ENCODE results near the gene CDH2. TPM values are rescaled to one million over a fixed set of nuclear protein-coding genes. Genes with fewer than 3 reads are reported as not detected.

CDH2 gene
- total and polyA plus RNA-seq, 9 donors, result 3.3 to 10.0 (median 6.1) TPM

- no peaks in the 10 kb centered on the region for H3K36me3 ChIP-seq (ENCODE audit: control insufficient read depth, insufficient read depth, low read length)
- H3K27me3 ChIP-seq (ENCODE audit: control insufficient read depth, insufficient read depth, low read length), result no peaks in the 10 kb centered on the region
- no peak for DNase-seq
- no peaks in the 10 kb centered on the region for H3K4me1 ChIP-seq (ENCODE audit: control insufficient read depth, insufficient read depth, low read length)
- WGBS (ENCODE audit: insufficient coverage), result no CpG with 5 or more reads among the region's 3 CpGs
- no peak overlapping the region for H3K27ac ChIP-seq (ENCODE audit: low read length)
- no peak overlapping the region for H3K4me3 ChIP-seq (ENCODE audit: low read length)
- H3K9me3 ChIP-seq (replicated peaks; ENCODE audit: control insufficient read depth, low read depth, low read length), result no peaks in the 10 kb centered on the region
These were observed 48.3 kb downstream of the CDH2 start for GRCh38 chr18:28128659-28128980.

DNA sequence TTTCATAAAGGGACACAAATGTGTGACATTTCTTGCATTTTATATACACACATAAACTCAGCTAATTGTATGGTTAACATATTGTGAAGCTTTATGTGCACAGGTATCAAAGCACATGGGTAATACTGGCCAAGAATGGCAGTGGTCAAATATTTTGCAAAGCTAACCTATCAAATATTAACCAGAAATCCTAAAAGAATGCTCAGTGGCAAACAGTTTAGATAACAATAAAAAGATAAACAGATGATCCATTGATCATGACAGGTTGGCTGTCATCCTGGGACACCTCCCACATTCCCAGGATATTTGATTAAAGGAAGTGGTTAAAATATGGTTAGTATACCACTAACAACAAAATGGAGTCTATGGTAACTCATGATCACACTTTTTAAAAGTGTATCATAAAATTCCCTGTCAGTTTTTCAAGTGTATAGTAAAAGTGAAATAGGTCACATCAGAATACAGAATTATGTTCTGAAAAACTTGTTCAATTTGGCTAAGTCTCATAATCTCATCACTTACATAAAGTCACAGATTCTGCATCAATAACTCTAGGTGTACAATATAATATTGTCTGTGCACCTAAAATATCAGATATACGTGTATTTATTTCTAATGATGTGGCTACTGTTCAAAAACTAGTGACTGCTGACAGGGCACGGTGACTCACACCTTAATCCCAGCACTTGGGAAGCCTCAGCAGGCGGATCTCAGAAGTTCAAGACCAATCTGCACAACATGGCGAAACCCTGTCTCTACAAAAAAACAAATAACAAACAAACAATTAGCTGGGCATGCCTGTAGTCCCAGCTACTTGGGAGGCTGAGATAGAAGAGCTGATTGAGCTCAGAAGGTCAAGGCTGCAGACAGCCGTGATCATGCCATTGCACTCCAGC, 48.9 kb downstream of the CDH2 start:
- 100% methylated on average over 1 of the region's 5 CpGs for WGBS (ENCODE audit: insufficient coverage)
- no peaks in the 10 kb centered on the region for H3K4me1 ChIP-seq (ENCODE audit: control insufficient read depth, insufficient read depth, low read length)
- no peaks in the 10 kb centered on the region for H3K36me3 ChIP-seq (ENCODE audit: control insufficient read depth, insufficient read depth, low read length)
- H3K9me3 ChIP-seq (replicated peaks; ENCODE audit: control insufficient read depth, low read depth, low read length), result no peaks in the 10 kb centered on the region
- H3K27me3 ChIP-seq (ENCODE audit: control insufficient read depth, insufficient read depth, low read length), result no peaks in the 10 kb centered on the region
- DNase-seq, result no peak
- H3K4me3 ChIP-seq (ENCODE audit: low read length), result no peak overlapping the region
- no peak overlapping the region for H3K27ac ChIP-seq (ENCODE audit: low read length)

- Histone ChIP-seq H3K27me3 (ENCODE audit: control insufficient read depth, insufficient read depth, low read length) (no peaks in the 10 kb centered on the region), H3K36me3 (ENCODE audit: control insufficient read depth, insufficient read depth, low read length) (no peaks in the 10 kb centered on the region), H3K27ac (ENCODE audit: low read length) (no peak overlapping the region), H3K4me1 (ENCODE audit: control insufficient read depth, insufficient read depth, low read length) (no peaks in the 10 kb centered on the region), H3K4me3 (ENCODE audit: low read length) (no peak overlapping the region), H3K9me3 (replicated peaks; ENCODE audit: control insufficient read depth, low read depth, low read length) (no peaks in the 10 kb centered on the region)
- WGBS (ENCODE audit: insufficient coverage), result no CpG with 5 or more reads among the region's 6 CpGs
- DNase-seq, result no peak
These were observed 49.7 kb downstream of the CDH2 start for GRCh38 chr18:28127228-28127627.

DNA sequence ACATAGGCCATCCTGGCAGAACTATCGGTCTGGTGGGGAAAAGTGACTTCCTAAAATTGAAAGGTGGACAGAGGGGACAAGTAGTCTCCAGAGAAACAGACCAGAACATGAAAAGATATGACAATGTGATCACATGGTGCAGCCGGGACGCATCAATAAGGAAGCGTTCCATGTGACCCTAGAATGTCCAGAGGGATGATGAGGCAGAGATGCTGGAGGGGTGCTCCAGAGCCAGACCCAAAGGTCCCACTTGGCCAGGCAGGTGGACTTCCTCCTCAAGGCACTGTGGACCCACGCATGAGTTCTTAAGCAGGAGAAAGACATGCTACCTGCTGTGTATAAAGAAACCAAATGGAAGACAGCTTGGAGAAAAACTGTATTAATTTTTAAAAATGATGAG, 50.2 kb downstream of the CDH2 start:
- WGBS (ENCODE audit: insufficient coverage), result 95% methylated on average over 5 of the region's 5 CpGs
- Histone ChIP-seq H3K27me3 (ENCODE audit: control insufficient read depth, insufficient read depth, low read length) (no peaks in the 10 kb centered on the region), H3K4me3 (ENCODE audit: low read length) (no peak overlapping the region), H3K4me1 (ENCODE audit: control insufficient read depth, insufficient read depth, low read length) (no peaks in the 10 kb centered on the region), H3K27ac (ENCODE audit: low read length) (no peak overlapping the region), H3K9me3 (replicated peaks; ENCODE audit: control insufficient read depth, low read depth, low read length) (no peaks in the 10 kb centered on the region), H3K36me3 (ENCODE audit: control insufficient read depth, insufficient read depth, low read length) (no peaks in the 10 kb centered on the region)
- DNase-seq, result no peak

DNA sequence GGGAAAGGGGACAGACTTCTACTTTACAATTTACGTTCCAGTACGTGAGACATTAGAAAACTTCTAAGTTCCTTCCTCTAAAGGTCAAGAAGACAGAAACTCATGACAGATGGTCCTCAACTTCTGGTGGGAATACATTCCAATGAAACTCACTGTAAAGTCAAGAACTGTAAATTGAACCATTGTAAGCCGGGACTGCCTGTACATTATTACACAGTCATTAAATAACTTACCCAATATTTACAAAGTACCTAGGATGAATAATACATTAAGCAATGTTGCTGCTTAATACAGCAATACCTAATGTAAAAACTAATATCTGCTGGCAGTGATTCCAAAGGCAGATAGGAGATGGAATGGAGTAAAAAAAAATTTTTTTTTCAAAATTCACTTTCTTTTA, 51.9 kb downstream of the CDH2 start:
- Histone ChIP-seq H3K4me3 (ENCODE audit: low read length) (no peak overlapping the region), H3K36me3 (ENCODE audit: control insufficient read depth, insufficient read depth, low read length) (no peaks in the 10 kb centered on the region), H3K9me3 (replicated peaks; ENCODE audit: control insufficient read depth, low read depth, low read length) (no peaks in the 10 kb centered on the region), H3K27ac (ENCODE audit: low read length) (no peak overlapping the region), H3K4me1 (ENCODE audit: control insufficient read depth, insufficient read depth, low read length) (no peaks in the 10 kb centered on the region), H3K27me3 (ENCODE audit: control insufficient read depth, insufficient read depth, low read length) (no peaks in the 10 kb centered on the region)
- no peak for DNase-seq
- WGBS (ENCODE audit: insufficient coverage), result no CpG with 5 or more reads among the region's 3 CpGs

DNA sequence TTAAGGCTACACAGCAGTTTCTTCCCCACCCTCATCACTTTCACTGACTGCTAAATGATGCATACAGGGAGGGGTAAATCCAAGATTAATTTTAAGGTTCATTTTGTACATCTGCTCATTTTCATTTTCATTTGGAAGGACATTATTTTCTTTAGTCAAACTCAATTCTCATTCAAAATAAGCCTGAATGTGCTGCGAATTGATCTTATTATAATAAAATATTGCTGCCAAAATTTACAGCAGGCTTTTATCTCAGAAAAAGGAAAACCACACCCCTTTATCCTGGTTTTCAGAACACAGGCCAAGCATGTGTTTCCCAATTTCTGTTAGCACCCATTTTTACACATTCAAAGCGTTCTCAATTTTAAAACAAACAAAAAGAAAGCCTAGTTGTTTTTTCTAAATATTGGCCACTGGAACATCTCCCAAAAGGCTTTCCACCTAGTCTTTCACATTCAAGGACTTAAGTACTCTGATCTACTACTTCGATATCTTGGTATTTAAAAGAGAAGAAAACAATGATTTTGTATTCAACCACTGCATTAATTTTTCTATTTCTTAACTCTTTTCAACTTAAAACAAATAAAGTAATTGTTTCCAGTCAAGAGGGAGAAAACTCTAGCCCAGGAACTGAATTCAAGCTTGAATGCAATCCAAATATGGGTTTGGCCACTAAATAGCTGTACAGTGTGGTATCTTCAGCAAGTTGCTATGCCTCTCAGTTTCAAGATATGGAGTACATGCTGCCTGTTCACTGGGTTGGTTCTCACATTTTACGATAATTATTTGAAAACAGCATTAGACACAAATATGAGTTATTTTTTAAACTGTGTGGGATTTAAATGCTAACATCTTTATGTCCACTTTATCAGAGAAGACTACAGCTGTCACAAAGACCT, 52.5 kb downstream of the CDH2 start:
- Histone ChIP-seq H3K27ac (ENCODE audit: low read length) (no peak overlapping the region), H3K4me1 (ENCODE audit: control insufficient read depth, insufficient read depth, low read length) (no peaks in the 10 kb centered on the region), H3K27me3 (ENCODE audit: control insufficient read depth, insufficient read depth, low read length) (no peaks in the 10 kb centered on the region), H3K36me3 (ENCODE audit: control insufficient read depth, insufficient read depth, low read length) (no peaks in the 10 kb centered on the region), H3K9me3 (replicated peaks; ENCODE audit: control insufficient read depth, low read depth, low read length) (no peaks in the 10 kb centered on the region), H3K4me3 (ENCODE audit: low read length) (no peak overlapping the region)
- WGBS (ENCODE audit: insufficient coverage), result no CpG with 5 or more reads among the region's 4 CpGs
- no peak for DNase-seq

DNA sequence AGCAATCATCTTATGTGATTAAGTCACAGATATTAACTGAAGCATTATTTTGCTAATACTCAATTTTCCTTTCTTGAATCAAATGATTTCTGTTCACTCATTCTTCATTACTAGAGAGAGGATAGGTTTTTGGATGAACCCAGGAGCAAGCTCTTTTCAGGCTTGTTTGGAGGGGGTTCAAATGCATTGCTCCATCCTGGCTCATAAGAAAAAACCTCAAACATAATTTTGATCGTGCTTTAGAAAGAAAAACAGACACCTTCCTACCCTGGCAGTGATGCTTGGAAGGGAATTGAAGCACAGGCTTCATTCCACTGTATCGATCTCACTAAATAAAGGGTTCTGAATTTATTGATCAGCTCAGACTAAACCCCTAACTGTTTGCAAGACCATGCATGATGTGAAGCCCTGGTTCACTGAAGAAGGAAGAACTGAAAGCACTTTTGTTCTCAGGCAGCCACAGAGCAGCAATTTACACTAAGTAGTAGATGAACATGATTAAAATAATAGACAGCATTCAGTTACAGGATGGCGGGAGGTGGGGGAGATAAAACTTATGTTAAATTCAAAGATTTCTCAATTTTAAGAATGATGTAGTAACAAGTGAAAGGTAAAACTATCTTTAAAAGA, 53.4 kb downstream of the CDH2 start:
- no peaks in the 10 kb centered on the region for H3K27me3 ChIP-seq (ENCODE audit: control insufficient read depth, insufficient read depth, low read length)
- no CpG with 5 or more reads among the region's 3 CpGs for WGBS (ENCODE audit: insufficient coverage)
- H3K4me3 ChIP-seq (ENCODE audit: low read length), result no peak overlapping the region
- no peaks in the 10 kb centered on the region for H3K36me3 ChIP-seq (ENCODE audit: control insufficient read depth, insufficient read depth, low read length)
- no peak overlapping the region for H3K27ac ChIP-seq (ENCODE audit: low read length)
- H3K9me3 ChIP-seq (replicated peaks; ENCODE audit: control insufficient read depth, low read depth, low read length), result no peaks in the 10 kb centered on the region
- no peaks in the 10 kb centered on the region for H3K4me1 ChIP-seq (ENCODE audit: control insufficient read depth, insufficient read depth, low read length)
- no peak for DNase-seq

GRCh38 chr18:28120828-28121515, 56.0 kb downstream of the CDH2 start:
- H3K4me1 ChIP-seq (ENCODE audit: control insufficient read depth, insufficient read depth, low read length), result no peaks in the 10 kb centered on the region
- H3K36me3 ChIP-seq (ENCODE audit: control insufficient read depth, insufficient read depth, low read length), result no peaks in the 10 kb centered on the region
- WGBS (ENCODE audit: insufficient coverage), result no CpG with 5 or more reads among the region's 2 CpGs
- no peaks in the 10 kb centered on the region for H3K27me3 ChIP-seq (ENCODE audit: control insufficient read depth, insufficient read depth, low read length)
- DNase-seq, result no peak
- H3K27ac ChIP-seq (ENCODE audit: low read length), result no peak overlapping the region
- H3K4me3 ChIP-seq (ENCODE audit: low read length), result no peak overlapping the region
- no peaks in the 10 kb centered on the region for H3K9me3 ChIP-seq (replicated peaks; ENCODE audit: control insufficient read depth, low read depth, low read length)

- no CpG with 5 or more reads among the region's 1 CpG for WGBS (ENCODE audit: insufficient coverage)
- Histone ChIP-seq H3K4me3 (ENCODE audit: low read length) (no peak overlapping the region), H3K27me3 (ENCODE audit: control insufficient read depth, insufficient read depth, low read length) (no peaks in the 10 kb centered on the region), H3K36me3 (ENCODE audit: control insufficient read depth, insufficient read depth, low read length) (no peaks in the 10 kb centered on the region), H3K9me3 (replicated peaks; ENCODE audit: control insufficient read depth, low read depth, low read length) (no peaks in the 10 kb centered on the region), H3K4me1 (ENCODE audit: control insufficient read depth, insufficient read depth, low read length) (no peaks in the 10 kb centered on the region), H3K27ac (ENCODE audit: low read length) (no peak overlapping the region)
- DNase-seq, result no peak
These were observed 60.5 kb downstream of the CDH2 start for GRCh38 chr18:28116461-28116860.
